ENCODE data around the gene SHBG.
"Not testable (repeated sequence)": the region's sequence is repeated elsewhere in the genome, so short reads cannot be mapped to it uniquely, and the experiment has no call there.

Gene SHBG

GRCh38 chr17:7634384-7634783 is 4.4 kb downstream of the SHBG start:
- TF ChIP-seq CSRNP3 (CRISPR knock-in tag; IDR thresholded peaks at IDR 0.05) (no peak), ISL1 (CRISPR knock-in tag; IDR thresholded peaks at IDR 0.05) (no peak), OSR1 (CRISPR knock-in tag; IDR thresholded peaks at IDR 0.05) (no peak), POU6F1 (CRISPR knock-in tag; IDR thresholded peaks at IDR 0.05; ENCODE audit: borderline replicate concordance, low read depth) (no peak)
- ATAC-seq = peak; percentile 91

GRCh38 chr17:7636163-7636562 is 6.2 kb downstream of the SHBG start:
- TF ChIP-seq ARNTL (CRISPR knock-in tag; IDR thresholded peaks at IDR 0.05; ENCODE audit: borderline replicate concordance, low read depth) (no peak), GLIS3 (CRISPR knock-in tag; IDR thresholded peaks at IDR 0.05) (no peak), ZNF70 (CRISPR knock-in tag; IDR thresholded peaks at IDR 0.05) (no peak), TSHZ2 (CRISPR knock-in tag; IDR thresholded peaks at IDR 0.05) (no peak), ZNF8 (CRISPR knock-in tag; IDR thresholded peaks at IDR 0.05) (no peak), TCF4 (CRISPR knock-in tag; IDR thresholded peaks at IDR 0.05; ENCODE audit: borderline replicate concordance) (no peak), ZNF565 (CRISPR knock-in tag; conservative IDR thresholded peaks at IDR 0.05; ENCODE audit: low read depth) (no peak), OSR1 (CRISPR knock-in tag; IDR thresholded peaks at IDR 0.05) (no peak)

GRCh38 chr17:7640783-7641182 is 10.8 kb downstream of the SHBG start:
- no peak for TF ChIP-seq RARB (CRISPR knock-in tag; IDR thresholded peaks at IDR 0.05)
- no peak for TF ChIP-seq BACH2 (CRISPR knock-in tag; IDR thresholded peaks at IDR 0.05; ENCODE audit: borderline replicate concordance)
- TF ChIP-seq TSHZ2 (CRISPR knock-in tag; IDR thresholded peaks at IDR 0.05) = no peak
- no peak for TF ChIP-seq ZNF565 (CRISPR knock-in tag; conservative IDR thresholded peaks at IDR 0.05; ENCODE audit: low read depth)
- TF ChIP-seq SNAI2 (CRISPR knock-in tag; IDR thresholded peaks at IDR 0.05) = no peak
- no peak for TF ChIP-seq PPARA (CRISPR knock-in tag; IDR thresholded peaks at IDR 0.05; ENCODE audit: borderline replicate concordance)
- ATAC-seq = no peak

More at GRCh38 chr17:7636163-7636562, 6.2 kb downstream of the SHBG start:
- no peak for ATAC-seq

- not testable (repeated sequence) for ATAC-seq
Measured at GRCh38 chr17:7641635-7642034, 11.7 kb downstream of the SHBG start.

- ATAC-seq = no peak
- TF ChIP-seq RARB (CRISPR knock-in tag; IDR thresholded peaks at IDR 0.05) (no peak), POU6F1 (CRISPR knock-in tag; IDR thresholded peaks at IDR 0.05; ENCODE audit: borderline replicate concordance, low read depth) (no peak), TCF4 (CRISPR knock-in tag; IDR thresholded peaks at IDR 0.05; ENCODE audit: borderline replicate concordance) (no peak), OSR1 (CRISPR knock-in tag; IDR thresholded peaks at IDR 0.05) (no peak), ZNF565 (CRISPR knock-in tag; conservative IDR thresholded peaks at IDR 0.05; ENCODE audit: low read depth) (no peak), ZNF8 (CRISPR knock-in tag; IDR thresholded peaks at IDR 0.05) (no peak), BACH2 (CRISPR knock-in tag; IDR thresholded peaks at IDR 0.05; ENCODE audit: borderline replicate concordance) (no peak), TOX (CRISPR knock-in tag; IDR thresholded peaks at IDR 0.05; ENCODE audit: borderline replicate concordance) (no peak), GLIS3 (CRISPR knock-in tag; IDR thresholded peaks at IDR 0.05) (no peak), SNAI2 (CRISPR knock-in tag; IDR thresholded peaks at IDR 0.05) (no peak), ESRRG (CRISPR knock-in tag; IDR thresholded peaks at IDR 0.05) (no peak), PPARA (CRISPR knock-in tag; IDR thresholded peaks at IDR 0.05; ENCODE audit: borderline replicate concordance) (no peak), ZFP30 (CRISPR knock-in tag; IDR thresholded peaks at IDR 0.05) (no peak), ZC3H10 (CRISPR knock-in tag; IDR thresholded peaks at IDR 0.05) (no peak), ARNTL (CRISPR knock-in tag; IDR thresholded peaks at IDR 0.05; ENCODE audit: borderline replicate concordance, low read depth) (no peak), ZFP3 (CRISPR knock-in tag; IDR thresholded peaks at IDR 0.05) (no peak), PATZ1 (CRISPR knock-in tag; IDR thresholded peaks at IDR 0.05; ENCODE audit: borderline replicate concordance) (no peak)
Measured at GRCh38 chr17:7644775-7645174, 14.8 kb downstream of the SHBG start.

All from SK-N-SH treated with all-trans-retinoic acid at 6 μM for 48 hours (cell line).